DND-41 (cell line): ENCODE data around the gene KIAA0586.
"Not testable (repeated sequence)": the region's sequence is repeated elsewhere in the genome, so short reads cannot be mapped to it uniquely, and the experiment has no call there.

Source experiments
- ATAC-seq: fragments of 200-7000 bp; cut with Tn5 transposase; 3 replicates; pipeline ENCODE4 v1.9.1; 2021; ENCODE audit warnings: low read depth; ENCODE audit not compliant: insufficient read depth
- DNase-seq: peaks from one replicate; pipeline ENCODE4 v3.0.0-alpha.2; 2020
- H2AFZ ChIP-seq: 2 replicates; pipeline ENCODE4 v1.6.0; 2012; ENCODE audit warnings: low read depth, low read length
- H3K27ac ChIP-seq: 2 replicates; pipeline ENCODE4 v1.5.1; 2012; ENCODE audit warnings: low read length, inconsistent platforms
- H3K27me3 ChIP-seq: fragments of 200-600 bp; sonication (generic); 2 replicates; pipeline ENCODE4 v1.6.0; 2012; ENCODE audit warnings: low read length, mild to moderate bottlenecking, inconsistent platforms; ENCODE audit not compliant: insufficient read depth, poor library complexity
- H3K36me3 ChIP-seq: 2 replicates; pipeline ENCODE4 v1.5.1; 2012; ENCODE audit warnings: low read length, inconsistent platforms; ENCODE audit not compliant: insufficient read depth
- H3K4me1 ChIP-seq: 2 replicates; pipeline ENCODE4 v1.5.1; 2012; ENCODE audit warnings: mild to moderate bottlenecking, low read length; ENCODE audit not compliant: insufficient read depth
- H3K4me2 ChIP-seq: 2 replicates; pipeline ENCODE4 v1.6.0; 2012; ENCODE audit warnings: mild to moderate bottlenecking, moderate library complexity, low read length, inconsistent platforms; ENCODE audit not compliant: insufficient read depth
- H3K4me3 ChIP-seq, 2 experiments: fragments of 200-600 bp in 1 of 2; shearing (Covaris generic) in 1 of 2; 2 replicates each; pipeline ENCODE4 v1.5.1; 2012 to 2016; ENCODE audit warnings: inconsistent platforms in 2 of 2, low read length in 2 of 2, mild to moderate bottlenecking in 2 of 2, low read depth in 1 of 2, moderate library complexity in 1 of 2
- H3K79me2 ChIP-seq: 2 replicates; pipeline ENCODE4 v1.6.0; 2012; ENCODE audit warnings: low read length, inconsistent platforms; ENCODE audit not compliant: insufficient read depth
- H3K9ac ChIP-seq: 2 replicates; pipeline ENCODE4 v1.6.0; 2012; ENCODE audit warnings: low read depth, mild to moderate bottlenecking, inconsistent platforms, low read length, moderate library complexity
- H3K9me3 ChIP-seq: 2 replicates; pipeline ENCODE4 v1.5.1; 2012; ENCODE audit warnings: low read length, moderate library complexity, mild to moderate bottlenecking, inconsistent platforms; ENCODE audit not compliant: insufficient read depth, severe bottlenecking
- H4K20me1 ChIP-seq: 2 replicates; pipeline ENCODE4 v1.6.0; 2012; ENCODE audit warnings: low read length; ENCODE audit not compliant: insufficient read depth
- EZH2 ChIP-seq: IDR thresholded peaks from 3 replicates; pipeline ENCODE4 v1.6.1; 2012; ENCODE audit warnings: borderline replicate concordance, low read depth, mild to moderate bottlenecking, moderate library complexity, low read length, inconsistent platforms; ENCODE audit not compliant: severe bottlenecking
- TF ChIP-seq, protein P1 (sequence below): IDR thresholded peaks from 2 replicates; pipeline ENCODE4 v1.5.1; 2012; ENCODE audit warnings: borderline replicate concordance, low read length, moderate library complexity, mild to moderate bottlenecking; ENCODE audit not compliant: poor library complexity, severe bottlenecking; ENCODE audit errors: extremely low read depth

KIAA0586 gene

DNA sequence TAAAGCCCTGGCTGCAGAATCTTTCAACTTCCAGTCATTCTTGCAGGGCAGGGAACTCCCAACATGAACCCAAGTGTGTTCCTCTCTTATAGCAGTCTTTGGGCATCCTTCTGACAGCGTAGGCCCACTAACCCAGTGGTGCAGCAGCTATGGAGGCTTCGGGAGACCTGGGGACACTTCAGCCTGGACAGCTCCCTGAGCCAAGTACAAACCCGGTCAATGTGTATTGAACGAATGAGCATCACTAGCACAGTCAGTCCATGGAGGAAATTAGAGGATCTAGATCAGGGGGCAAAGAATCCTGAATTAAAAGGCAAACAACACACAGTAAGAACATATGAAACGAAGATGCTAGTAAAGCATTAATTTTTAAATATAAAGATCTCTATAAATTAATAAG, 41.8 kb downstream of the KIAA0586 start:
- TF ChIP-seq, protein P1, sequence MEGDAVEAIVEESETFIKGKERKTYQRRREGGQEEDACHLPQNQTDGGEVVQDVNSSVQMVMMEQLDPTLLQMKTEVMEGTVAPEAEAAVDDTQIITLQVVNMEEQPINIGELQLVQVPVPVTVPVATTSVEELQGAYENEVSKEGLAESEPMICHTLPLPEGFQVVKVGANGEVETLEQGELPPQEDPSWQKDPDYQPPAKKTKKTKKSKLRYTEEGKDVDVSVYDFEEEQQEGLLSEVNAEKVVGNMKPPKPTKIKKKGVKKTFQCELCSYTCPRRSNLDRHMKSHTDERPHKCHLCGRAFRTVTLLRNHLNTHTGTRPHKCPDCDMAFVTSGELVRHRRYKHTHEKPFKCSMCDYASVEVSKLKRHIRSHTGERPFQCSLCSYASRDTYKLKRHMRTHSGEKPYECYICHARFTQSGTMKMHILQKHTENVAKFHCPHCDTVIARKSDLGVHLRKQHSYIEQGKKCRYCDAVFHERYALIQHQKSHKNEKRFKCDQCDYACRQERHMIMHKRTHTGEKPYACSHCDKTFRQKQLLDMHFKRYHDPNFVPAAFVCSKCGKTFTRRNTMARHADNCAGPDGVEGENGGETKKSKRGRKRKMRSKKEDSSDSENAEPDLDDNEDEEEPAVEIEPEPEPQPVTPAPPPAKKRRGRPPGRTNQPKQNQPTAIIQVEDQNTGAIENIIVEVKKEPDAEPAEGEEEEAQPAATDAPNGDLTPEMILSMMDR = no peak
- no peak for TF ChIP-seq EZH2
- H2AFZ ChIP-seq = no peak overlapping the region
- no peaks in the 10 kb centered on the region for H3K79me2 ChIP-seq
- DNase-seq (no peak), ATAC-seq (no peak)
- H3K9me3 ChIP-seq = no peaks in the 10 kb centered on the region
- peaks cover 53% of the 10 kb centered on the region for H3K36me3 ChIP-seq
- H4K20me1 ChIP-seq = no peaks in the 10 kb centered on the region
- no peak overlapping the region for H3K27ac ChIP-seq
- no peak overlapping the region for H3K4me3 ChIP-seq
- no peaks in the 10 kb centered on the region for H3K27me3 ChIP-seq
- no peak overlapping the region for H3K4me2 ChIP-seq
- no peaks in the 10 kb centered on the region for H3K4me1 ChIP-seq
- no peak overlapping the region for H3K9ac ChIP-seq

DNA sequence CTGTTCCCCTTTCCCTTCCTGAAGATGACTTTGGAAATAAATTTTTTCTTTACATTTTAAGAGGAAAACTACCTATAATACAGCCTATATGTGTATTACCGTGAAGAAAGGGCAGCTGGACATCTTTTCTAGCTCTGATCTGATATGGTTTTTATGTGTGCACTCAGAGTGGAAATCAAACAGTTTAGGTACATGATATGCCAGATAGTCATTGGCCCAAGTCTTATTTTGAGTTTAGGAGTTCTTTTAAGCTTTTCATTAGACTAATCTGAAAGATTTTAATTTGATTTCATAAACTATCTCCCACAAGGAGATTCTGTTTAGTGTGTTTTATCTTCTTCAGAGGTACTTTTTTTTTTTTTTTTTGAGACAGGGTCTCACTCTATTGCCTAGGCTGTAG, 48.8 kb downstream of the KIAA0586 start:
- no peaks in the 10 kb centered on the region for H4K20me1 ChIP-seq
- no peak overlapping the region for H2AFZ ChIP-seq
- no peaks in the 10 kb centered on the region for H3K27me3 ChIP-seq
- H3K9me3 ChIP-seq = no peaks in the 10 kb centered on the region
- H3K4me3 ChIP-seq = no peak overlapping the region
- ATAC-seq (no peak), DNase-seq (no peak)
- TF ChIP-seq, protein P1 = no peak
- TF ChIP-seq EZH2 = no peak
- no peak overlapping the region for H3K4me2 ChIP-seq
- no peak overlapping the region for H3K27ac ChIP-seq
- H3K36me3 ChIP-seq = peaks cover 48% of the 10 kb centered on the region
- no peaks in the 10 kb centered on the region for H3K79me2 ChIP-seq
- H3K9ac ChIP-seq = no peak overlapping the region
- H3K4me1 ChIP-seq = no peaks in the 10 kb centered on the region

DNA sequence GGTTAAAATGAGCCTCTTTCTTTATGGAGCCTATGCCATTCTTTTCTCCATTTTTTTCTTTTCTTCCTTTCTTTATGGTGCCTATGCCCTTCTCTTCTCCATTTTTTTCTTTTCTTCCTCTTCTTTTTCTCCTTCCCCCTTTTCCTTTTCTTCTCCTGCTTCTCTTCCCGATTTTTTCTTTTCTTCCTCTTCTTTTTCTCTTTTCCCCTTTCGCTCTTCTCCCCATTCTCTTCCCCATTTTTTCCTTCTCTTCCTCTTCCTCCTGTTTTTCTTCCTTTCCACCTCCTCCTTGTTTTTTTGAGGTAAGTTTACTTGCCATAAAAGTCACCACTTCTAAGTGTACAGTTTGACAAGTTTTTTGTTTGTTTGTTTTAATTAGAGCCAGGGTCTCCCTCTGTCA, 50.1 kb downstream of the KIAA0586 start:
- Histone ChIP-seq H3K79me2 (no peaks in the 10 kb centered on the region), H3K27ac (no peak overlapping the region), H3K4me1 (no peaks in the 10 kb centered on the region), H3K9ac (no peak overlapping the region), H3K27me3 (no peaks in the 10 kb centered on the region), H2AFZ (no peak overlapping the region), H3K4me2 (no peak overlapping the region), H3K4me3 (no peak overlapping the region), H3K9me3 (no peaks in the 10 kb centered on the region), H4K20me1 (no peaks in the 10 kb centered on the region), H3K36me3 (peaks cover 54% of the 10 kb centered on the region)
- ATAC-seq (no peak), DNase-seq (no peak)
- TF ChIP-seq, protein P1 = no peak
- no peak for TF ChIP-seq EZH2

DNA sequence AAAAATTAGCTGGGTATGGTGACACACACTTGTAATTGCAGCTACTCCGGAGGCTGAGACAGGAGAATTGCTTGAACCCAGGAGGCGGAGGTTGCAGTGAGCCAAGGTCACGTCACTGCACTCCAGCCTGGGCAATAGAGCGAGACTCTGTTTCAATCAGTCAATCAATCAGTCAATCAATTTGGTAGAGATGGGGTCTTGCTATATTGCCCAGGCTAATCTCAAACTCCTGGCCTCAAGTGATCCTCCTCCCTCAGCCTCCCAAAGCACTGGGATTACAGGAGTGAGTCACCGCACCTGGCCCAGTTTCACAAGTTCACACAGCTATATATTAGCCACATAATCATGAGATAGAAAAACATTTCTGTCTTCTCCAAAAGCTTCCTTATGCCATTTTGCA, 50.8 kb downstream of the KIAA0586 start:
- not testable (repeated sequence) for DNase-seq, H3K4me2 ChIP-seq

More for the DNA sequence above, 50.8 kb downstream of the KIAA0586 start:
- H3K36me3 ChIP-seq = peaks cover 60% of the 10 kb centered on the region
- not testable (repeated sequence) for H3K27me3 ChIP-seq, H3K9me3 ChIP-seq, H4K20me1 ChIP-seq, H3K4me3 ChIP-seq, H2AFZ ChIP-seq, H3K79me2 ChIP-seq, H3K4me1 ChIP-seq, H3K27ac ChIP-seq, H3K9ac ChIP-seq, ATAC-seq
